GM19438 (cell line): Measurements from ENCODE around the gene MTERF4.

Source experiments
- ATAC-seq: cut with Tn5 transposase; IDR thresholded peaks from one replicate; pipeline ENCODE4 v1.9.1; 2021; ENCODE audit warnings: low read depth; ENCODE audit not compliant: unreplicated experiment

The MTERF4 gene

GRCh38 chr2:241102239-241102803, at the start of gene MTERF4:
Gene MTERF4 (minus strand): TSS chr2:241102287. CDS start chr2:241102273, 14 bp downstream.
- ATAC-seq, result peak; percentile 83

GRCh38 chr2:241150660-241151530, 48.8 kb upstream of the MTERF4 start:
- ATAC-seq, result no peak

- ATAC-seq, result peak; percentile 66
These were observed 48.0 kb upstream of the MTERF4 start, which contains the start of gene PPP1R7 for GRCh38 chr2:241149925-241150659. Gene PPP1R7 (plus strand): TSS chr2:241150467. CDS start chr2:241150496, 29 bp downstream.

- ATAC-seq, result peak; percentile 19
These were observed 47.5 kb upstream of the MTERF4 start for GRCh38 chr2:241149675-241149924.

- peak; percentile 72 for ATAC-seq
These were observed 47.0 kb upstream of the MTERF4 start, which contains the start of gene PASK for GRCh38 chr2:241148891-241149674. Gene PASK (minus strand): TSS chr2:241149472. CDS start chr2:241143032, 6,440 bp downstream.

GRCh38 chr2:241148239-241148638, 46.2 kb upstream of the MTERF4 start:
- no peak for ATAC-seq

GRCh38 chr2:241147336-241147735, 45.2 kb upstream of the MTERF4 start:
- no peak for ATAC-seq

GRCh38 chr2:241146286-241146685, 44.2 kb upstream of the MTERF4 start:
- ATAC-seq, result no peak

GRCh38 chr2:241142593-241142992, 40.5 kb upstream of the MTERF4 start:
- ATAC-seq, result no peak

- ATAC-seq, result no peak
These were observed 40.0 kb upstream of the MTERF4 start for GRCh38 chr2:241142063-241142462.

GRCh38 chr2:241141214-241141770, 39.2 kb upstream of the MTERF4 start:
- no peak for ATAC-seq

GRCh38 chr2:241140445-241140840, 38.4 kb upstream of the MTERF4 start:
- ATAC-seq, result no peak

GRCh38 chr2:241139531-241140444, 37.7 kb upstream of the MTERF4 start:
- ATAC-seq, result no peak

- no peak for ATAC-seq
These were observed 36.4 kb upstream of the MTERF4 start for GRCh38 chr2:241138471-241138870.

- no peak for ATAC-seq
These were observed 35.4 kb upstream of the MTERF4 start for GRCh38 chr2:241137276-241138190.

- no peak for ATAC-seq
These were observed 34.7 kb upstream of the MTERF4 start for GRCh38 chr2:241136661-241137260.

GRCh38 chr2:241136191-241136590, 34.1 kb upstream of the MTERF4 start:
- no peak for ATAC-seq

- ATAC-seq, result no peak
These were observed 33.6 kb upstream of the MTERF4 start for GRCh38 chr2:241135737-241136136.
